Mesendoderm (in vitro differentiated cells): ENCODE data around the gene SF3B1. TPM values are rescaled to one million over a fixed set of nuclear protein-coding genes. Genes with fewer than 3 reads are reported as not detected.

Experiments
- DNase-seq: peaks from one replicate; pipeline ENCODE4 v3.0.0; 2013
- H2AK5ac ChIP-seq: 2 replicates; pipeline ENCODE4 v1.6.1; 2013; ENCODE audit warnings: low read length, inconsistent platforms
- H2BK120ac ChIP-seq: 2 replicates; pipeline ENCODE4 v1.6.1; 2013; ENCODE audit warnings: low read depth, mild to moderate bottlenecking, low read length, moderate library complexity, mixed read lengths
- H2BK15ac ChIP-seq: replicated peaks from 2 replicates; pipeline ENCODE4 v1.6.1; 2013; ENCODE audit warnings: low read depth, mild to moderate bottlenecking, moderate library complexity
- H2BK5ac ChIP-seq: 2 replicates; pipeline ENCODE4 v1.6.1; 2013; ENCODE audit warnings: low read length, inconsistent platforms
- H3K18ac ChIP-seq: 2 replicates; pipeline ENCODE4 v1.6.1; 2013; ENCODE audit warnings: mild to moderate bottlenecking, low read length, mixed read lengths
- H3K23ac ChIP-seq: one replicate; pipeline ENCODE4 v1.6.1; 2013; ENCODE audit warnings: low read length
- H3K27ac ChIP-seq: 2 replicates; pipeline ENCODE4 v1.5.1; 2013; ENCODE audit warnings: low read depth, mild to moderate bottlenecking, inconsistent platforms, low read length, moderate library complexity
- H3K27me3 ChIP-seq: 2 replicates; pipeline ENCODE4 v1.6.1; 2013; ENCODE audit warnings: low read length, control low read depth, mild to moderate bottlenecking, inconsistent platforms; ENCODE audit not compliant: insufficient read depth, poor library complexity
- H3K36me3 ChIP-seq: 2 replicates; pipeline ENCODE4 v1.6.1; 2013; ENCODE audit warnings: low read length, inconsistent platforms; ENCODE audit not compliant: control insufficient read depth, insufficient read depth
- H3K4ac ChIP-seq: one replicate; pipeline ENCODE4 v1.6.1; 2013; ENCODE audit warnings: low read depth, mild to moderate bottlenecking, low read length, moderate library complexity
- H3K4me1 ChIP-seq: 2 replicates; pipeline ENCODE4 v1.6.1; 2013; ENCODE audit warnings: low read depth, low read length, inconsistent platforms; ENCODE audit not compliant: control insufficient read depth
- H3K4me2 ChIP-seq: 2 replicates; pipeline ENCODE4 v1.6.1; 2013; ENCODE audit warnings: low read length
- H3K4me3 ChIP-seq: 2 replicates; pipeline ENCODE4 v1.5.1; 2013; ENCODE audit warnings: mild to moderate bottlenecking, low read length
- H3K56ac ChIP-seq: one replicate; pipeline ENCODE4 v1.6.1; 2013; ENCODE audit warnings: low read length
- H3K79me1 ChIP-seq: 2 replicates; pipeline ENCODE4 v1.6.1; 2013; ENCODE audit warnings: low read length, inconsistent platforms
- H3K79me2 ChIP-seq: 2 replicates; pipeline ENCODE4 v1.6.1; 2013; ENCODE audit warnings: mild to moderate bottlenecking, low read length; ENCODE audit not compliant: control insufficient read depth, insufficient read depth
- H3K9ac ChIP-seq: 2 replicates; pipeline ENCODE4 v1.6.1; 2013; ENCODE audit warnings: low read length, inconsistent platforms
- H4K5ac ChIP-seq: one replicate; pipeline ENCODE4 v1.6.1; 2013; ENCODE audit warnings: low read length
- H4K8ac ChIP-seq: one replicate; pipeline ENCODE4 v1.6.1; 2013; ENCODE audit warnings: low read depth, mild to moderate bottlenecking, control low read depth, low read length, moderate library complexity
- WGBS: extraction: QIAGEN DNeasy Blood & Tissue Kit; methylation state at CpG from one replicate; pipeline ENCODE4 v1.1.7; 2013; ENCODE audit warnings: low lambda C conversion rate, missing lambda C conversion rate; ENCODE audit not compliant: insufficient coverage; ENCODE audit errors: extremely low coverage; 5-methylcytosine and 5-hydroxymethylcytosine counted together
- small RNA-seq: library from polyadenylated mRNA; stranded (forward); fragments of <200 nt; extraction: miRNeasy Mini kit (QIAGEN cat#:217004); gene quantifications from one replicate; pipeline ENCODE3, GENCODE V24; 2013; ENCODE audit not compliant: insufficient read depth

Gene SF3B1

DNA sequence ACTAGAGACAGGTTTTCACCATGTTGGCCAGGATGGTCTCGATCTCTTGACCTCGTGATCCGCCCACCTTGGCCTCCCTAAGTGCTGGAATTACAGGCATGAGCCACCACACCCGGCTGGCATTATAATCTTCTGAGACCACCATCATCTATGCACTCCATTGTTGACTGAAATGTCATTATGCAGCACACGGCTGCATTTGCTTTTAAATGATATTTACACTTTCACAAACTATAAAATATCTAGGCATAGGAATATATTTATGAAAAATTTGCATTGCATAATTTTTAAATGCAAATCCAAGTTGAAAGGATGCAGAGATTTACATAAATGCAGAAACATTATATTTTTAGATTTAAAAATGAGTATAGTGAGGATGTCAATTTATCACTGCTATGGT is 94.2 kb downstream of the SF3B1 start:
- Histone ChIP-seq H3K79me2 (no peaks in the 10 kb centered on the region), H3K23ac (no peak overlapping the region), H3K9ac (no peak overlapping the region), H4K8ac (no peak overlapping the region), H3K27ac (no peak overlapping the region), H2BK15ac (no peak overlapping the region), H3K4me3 (no peak overlapping the region), H3K4me2 (no peak overlapping the region), H2BK120ac (no peak overlapping the region), H3K4me1 (no peaks in the 10 kb centered on the region), H3K18ac (no peak overlapping the region), H3K56ac (no peak overlapping the region), H2AK5ac (no peak overlapping the region), H3K4ac (no peak overlapping the region), H4K5ac (no peak overlapping the region), H3K27me3 (no peaks in the 10 kb centered on the region), H3K36me3 (no peaks in the 10 kb centered on the region), H2BK5ac (no peak overlapping the region), H3K79me1 (no peaks in the 10 kb centered on the region)
- no CpG with 5 or more reads among the region's 5 CpGs for WGBS
- DNase-seq: no peak

Small RNA genes within 50 kb of the gene (small RNA-seq; reads per million reads assigned to genes)
- gene RF00394: not detected
- gene RNU6-1029P: not detected
